GM23338 (cell line): ENCODE measurements around the gene EXOC2.

Source experiments
- CREB1 ChIP-seq: fragments of 250-450 bp; sonication (Bioruptor Pico); IDR thresholded peaks from 2 replicates; pipeline ENCODE4 v1.5.0; 2020; ENCODE audit warnings: low read depth, mild to moderate bottlenecking, moderate library complexity
- EZH2 ChIP-seq: fragments of 200-600 bp; sonication (generic); IDR thresholded peaks from one replicate; pipeline ENCODE4 v1.8.0; 2017; ENCODE audit warnings: antibody characterized with exemption, mild to moderate bottlenecking, low read depth; ENCODE audit not compliant: unreplicated experiment
- EZH2phosphoT487 ChIP-seq: fragments of 200-600 bp; sonication (generic); IDR thresholded peaks from one replicate; pipeline ENCODE4 v1.8.1; 2018; ENCODE audit warnings: antibody characterized with exemption; ENCODE audit not compliant: unreplicated experiment
- JUNB ChIP-seq: IDR thresholded peaks from one replicate; pipeline ENCODE4 v1.6.1; 2016; ENCODE audit warnings: antibody characterized with exemption; ENCODE audit not compliant: unreplicated experiment
- NANOG ChIP-seq: IDR thresholded peaks from 2 replicates; pipeline ENCODE4 v1.6.1; 2016; ENCODE audit warnings: antibody characterized with exemption, borderline replicate concordance
- POLR2AphosphoS5 ChIP-seq: IDR thresholded peaks from 2 replicates; pipeline ENCODE4 v1.6.1; 2016; ENCODE audit warnings: antibody characterized with exemption, low read depth
- ZNF114 ChIP-seq: fragments of 250-450 bp; sonication (Bioruptor Pico); IDR thresholded peaks from 2 replicates; pipeline ENCODE4 v1.5.0; 2020; ENCODE audit warnings: mild to moderate bottlenecking, moderate library complexity
- ZNF331 ChIP-seq: fragments of 250-450 bp; sonication (Bioruptor Pico); IDR thresholded peaks from 2 replicates; pipeline ENCODE4 v1.5.0; 2020; ENCODE audit warnings: low read depth, mild to moderate bottlenecking, moderate library complexity
- TF ChIP-seq, protein P1 (sequence below), 2 experiments: fragments of 200-600 bp in 1 of 2; sonication (generic) in 1 of 2; conservative IDR thresholded peaks; 2 replicates each; pipeline versions ENCODE4 v1.5.1 to v1.6.1; 2016 to 2017; ENCODE audit warnings: antibody characterized with exemption in 2 of 2, low read depth in 2 of 2, mild to moderate bottlenecking in 2 of 2, moderate library complexity in 1 of 2
- TF ChIP-seq, protein P2 (sequence below): IDR thresholded peaks from one replicate; pipeline ENCODE4 v1.6.1; 2018; ENCODE audit warnings: antibody characterized with exemption; ENCODE audit not compliant: unreplicated experiment
- TF ChIP-seq, protein P3 (sequence below): fragments of 250-450 bp; sonication (Bioruptor Pico); IDR thresholded peaks from 2 replicates; pipeline ENCODE4 v1.5.0; 2020; ENCODE audit warnings: mild to moderate bottlenecking, moderate library complexity

DNA sequence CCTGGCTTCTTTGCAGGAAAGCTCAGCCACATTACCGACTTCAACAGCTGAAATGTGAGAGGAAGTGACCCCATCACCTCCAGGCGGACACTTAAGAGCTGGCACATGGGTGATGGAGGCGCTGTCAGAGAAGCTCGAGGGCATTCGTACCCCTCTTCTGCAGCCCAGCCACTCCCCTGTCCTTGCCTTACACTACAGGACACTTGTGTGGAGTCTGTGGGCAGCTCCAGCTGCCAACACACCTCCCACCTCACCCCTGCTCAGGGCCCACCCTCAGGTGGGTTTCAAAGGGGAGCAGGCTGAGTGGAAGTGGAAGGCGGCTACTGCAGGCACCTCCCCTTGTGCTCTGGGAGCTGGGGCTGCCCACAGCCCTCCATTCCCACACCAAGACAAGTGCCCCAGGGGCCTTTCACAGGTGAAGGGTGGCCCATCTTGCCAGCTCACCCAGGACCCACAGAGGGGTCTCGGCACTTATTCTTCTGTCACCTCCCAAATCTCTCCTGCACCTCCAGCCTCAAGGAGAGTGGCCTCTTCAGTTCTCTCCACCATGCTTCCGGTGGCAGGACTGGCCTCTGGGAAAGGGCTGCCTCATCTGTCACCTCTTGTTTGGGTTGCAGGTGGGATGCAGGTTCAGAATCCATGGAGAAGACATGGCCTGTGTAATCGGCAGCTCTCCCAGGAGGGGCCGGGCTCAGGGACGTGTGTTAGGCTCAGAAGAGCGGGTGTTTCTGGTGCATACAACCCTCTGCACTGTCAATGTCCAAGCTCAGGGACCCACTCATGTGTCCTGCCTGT, 251.6 kb downstream of the EXOC2 start:
- TF ChIP-seq, protein P1, sequence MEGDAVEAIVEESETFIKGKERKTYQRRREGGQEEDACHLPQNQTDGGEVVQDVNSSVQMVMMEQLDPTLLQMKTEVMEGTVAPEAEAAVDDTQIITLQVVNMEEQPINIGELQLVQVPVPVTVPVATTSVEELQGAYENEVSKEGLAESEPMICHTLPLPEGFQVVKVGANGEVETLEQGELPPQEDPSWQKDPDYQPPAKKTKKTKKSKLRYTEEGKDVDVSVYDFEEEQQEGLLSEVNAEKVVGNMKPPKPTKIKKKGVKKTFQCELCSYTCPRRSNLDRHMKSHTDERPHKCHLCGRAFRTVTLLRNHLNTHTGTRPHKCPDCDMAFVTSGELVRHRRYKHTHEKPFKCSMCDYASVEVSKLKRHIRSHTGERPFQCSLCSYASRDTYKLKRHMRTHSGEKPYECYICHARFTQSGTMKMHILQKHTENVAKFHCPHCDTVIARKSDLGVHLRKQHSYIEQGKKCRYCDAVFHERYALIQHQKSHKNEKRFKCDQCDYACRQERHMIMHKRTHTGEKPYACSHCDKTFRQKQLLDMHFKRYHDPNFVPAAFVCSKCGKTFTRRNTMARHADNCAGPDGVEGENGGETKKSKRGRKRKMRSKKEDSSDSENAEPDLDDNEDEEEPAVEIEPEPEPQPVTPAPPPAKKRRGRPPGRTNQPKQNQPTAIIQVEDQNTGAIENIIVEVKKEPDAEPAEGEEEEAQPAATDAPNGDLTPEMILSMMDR (conservative IDR thresholded peaks at IDR 0.05; ENCODE audit: low read depth in 2 of 2) = no peak
- TF ChIP-seq EZH2phosphoT487 = no peak
- TF ChIP-seq, protein P2, sequence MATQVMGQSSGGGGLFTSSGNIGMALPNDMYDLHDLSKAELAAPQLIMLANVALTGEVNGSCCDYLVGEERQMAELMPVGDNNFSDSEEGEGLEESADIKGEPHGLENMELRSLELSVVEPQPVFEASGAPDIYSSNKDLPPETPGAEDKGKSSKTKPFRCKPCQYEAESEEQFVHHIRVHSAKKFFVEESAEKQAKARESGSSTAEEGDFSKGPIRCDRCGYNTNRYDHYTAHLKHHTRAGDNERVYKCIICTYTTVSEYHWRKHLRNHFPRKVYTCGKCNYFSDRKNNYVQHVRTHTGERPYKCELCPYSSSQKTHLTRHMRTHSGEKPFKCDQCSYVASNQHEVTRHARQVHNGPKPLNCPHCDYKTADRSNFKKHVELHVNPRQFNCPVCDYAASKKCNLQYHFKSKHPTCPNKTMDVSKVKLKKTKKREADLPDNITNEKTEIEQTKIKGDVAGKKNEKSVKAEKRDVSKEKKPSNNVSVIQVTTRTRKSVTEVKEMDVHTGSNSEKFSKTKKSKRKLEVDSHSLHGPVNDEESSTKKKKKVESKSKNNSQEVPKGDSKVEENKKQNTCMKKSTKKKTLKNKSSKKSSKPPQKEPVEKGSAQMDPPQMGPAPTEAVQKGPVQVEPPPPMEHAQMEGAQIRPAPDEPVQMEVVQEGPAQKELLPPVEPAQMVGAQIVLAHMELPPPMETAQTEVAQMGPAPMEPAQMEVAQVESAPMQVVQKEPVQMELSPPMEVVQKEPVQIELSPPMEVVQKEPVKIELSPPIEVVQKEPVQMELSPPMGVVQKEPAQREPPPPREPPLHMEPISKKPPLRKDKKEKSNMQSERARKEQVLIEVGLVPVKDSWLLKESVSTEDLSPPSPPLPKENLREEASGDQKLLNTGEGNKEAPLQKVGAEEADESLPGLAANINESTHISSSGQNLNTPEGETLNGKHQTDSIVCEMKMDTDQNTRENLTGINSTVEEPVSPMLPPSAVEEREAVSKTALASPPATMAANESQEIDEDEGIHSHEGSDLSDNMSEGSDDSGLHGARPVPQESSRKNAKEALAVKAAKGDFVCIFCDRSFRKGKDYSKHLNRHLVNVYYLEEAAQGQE = no peak
- TF ChIP-seq POLR2AphosphoS5 = no peak
- no peak for TF ChIP-seq EZH2
- TF ChIP-seq ZNF114 (CRISPR knock-in tag) = no peak
- no peak for TF ChIP-seq JUNB
- no peak for TF ChIP-seq CREB1
- no peak for TF ChIP-seq NANOG
- TF ChIP-seq, protein P3, sequence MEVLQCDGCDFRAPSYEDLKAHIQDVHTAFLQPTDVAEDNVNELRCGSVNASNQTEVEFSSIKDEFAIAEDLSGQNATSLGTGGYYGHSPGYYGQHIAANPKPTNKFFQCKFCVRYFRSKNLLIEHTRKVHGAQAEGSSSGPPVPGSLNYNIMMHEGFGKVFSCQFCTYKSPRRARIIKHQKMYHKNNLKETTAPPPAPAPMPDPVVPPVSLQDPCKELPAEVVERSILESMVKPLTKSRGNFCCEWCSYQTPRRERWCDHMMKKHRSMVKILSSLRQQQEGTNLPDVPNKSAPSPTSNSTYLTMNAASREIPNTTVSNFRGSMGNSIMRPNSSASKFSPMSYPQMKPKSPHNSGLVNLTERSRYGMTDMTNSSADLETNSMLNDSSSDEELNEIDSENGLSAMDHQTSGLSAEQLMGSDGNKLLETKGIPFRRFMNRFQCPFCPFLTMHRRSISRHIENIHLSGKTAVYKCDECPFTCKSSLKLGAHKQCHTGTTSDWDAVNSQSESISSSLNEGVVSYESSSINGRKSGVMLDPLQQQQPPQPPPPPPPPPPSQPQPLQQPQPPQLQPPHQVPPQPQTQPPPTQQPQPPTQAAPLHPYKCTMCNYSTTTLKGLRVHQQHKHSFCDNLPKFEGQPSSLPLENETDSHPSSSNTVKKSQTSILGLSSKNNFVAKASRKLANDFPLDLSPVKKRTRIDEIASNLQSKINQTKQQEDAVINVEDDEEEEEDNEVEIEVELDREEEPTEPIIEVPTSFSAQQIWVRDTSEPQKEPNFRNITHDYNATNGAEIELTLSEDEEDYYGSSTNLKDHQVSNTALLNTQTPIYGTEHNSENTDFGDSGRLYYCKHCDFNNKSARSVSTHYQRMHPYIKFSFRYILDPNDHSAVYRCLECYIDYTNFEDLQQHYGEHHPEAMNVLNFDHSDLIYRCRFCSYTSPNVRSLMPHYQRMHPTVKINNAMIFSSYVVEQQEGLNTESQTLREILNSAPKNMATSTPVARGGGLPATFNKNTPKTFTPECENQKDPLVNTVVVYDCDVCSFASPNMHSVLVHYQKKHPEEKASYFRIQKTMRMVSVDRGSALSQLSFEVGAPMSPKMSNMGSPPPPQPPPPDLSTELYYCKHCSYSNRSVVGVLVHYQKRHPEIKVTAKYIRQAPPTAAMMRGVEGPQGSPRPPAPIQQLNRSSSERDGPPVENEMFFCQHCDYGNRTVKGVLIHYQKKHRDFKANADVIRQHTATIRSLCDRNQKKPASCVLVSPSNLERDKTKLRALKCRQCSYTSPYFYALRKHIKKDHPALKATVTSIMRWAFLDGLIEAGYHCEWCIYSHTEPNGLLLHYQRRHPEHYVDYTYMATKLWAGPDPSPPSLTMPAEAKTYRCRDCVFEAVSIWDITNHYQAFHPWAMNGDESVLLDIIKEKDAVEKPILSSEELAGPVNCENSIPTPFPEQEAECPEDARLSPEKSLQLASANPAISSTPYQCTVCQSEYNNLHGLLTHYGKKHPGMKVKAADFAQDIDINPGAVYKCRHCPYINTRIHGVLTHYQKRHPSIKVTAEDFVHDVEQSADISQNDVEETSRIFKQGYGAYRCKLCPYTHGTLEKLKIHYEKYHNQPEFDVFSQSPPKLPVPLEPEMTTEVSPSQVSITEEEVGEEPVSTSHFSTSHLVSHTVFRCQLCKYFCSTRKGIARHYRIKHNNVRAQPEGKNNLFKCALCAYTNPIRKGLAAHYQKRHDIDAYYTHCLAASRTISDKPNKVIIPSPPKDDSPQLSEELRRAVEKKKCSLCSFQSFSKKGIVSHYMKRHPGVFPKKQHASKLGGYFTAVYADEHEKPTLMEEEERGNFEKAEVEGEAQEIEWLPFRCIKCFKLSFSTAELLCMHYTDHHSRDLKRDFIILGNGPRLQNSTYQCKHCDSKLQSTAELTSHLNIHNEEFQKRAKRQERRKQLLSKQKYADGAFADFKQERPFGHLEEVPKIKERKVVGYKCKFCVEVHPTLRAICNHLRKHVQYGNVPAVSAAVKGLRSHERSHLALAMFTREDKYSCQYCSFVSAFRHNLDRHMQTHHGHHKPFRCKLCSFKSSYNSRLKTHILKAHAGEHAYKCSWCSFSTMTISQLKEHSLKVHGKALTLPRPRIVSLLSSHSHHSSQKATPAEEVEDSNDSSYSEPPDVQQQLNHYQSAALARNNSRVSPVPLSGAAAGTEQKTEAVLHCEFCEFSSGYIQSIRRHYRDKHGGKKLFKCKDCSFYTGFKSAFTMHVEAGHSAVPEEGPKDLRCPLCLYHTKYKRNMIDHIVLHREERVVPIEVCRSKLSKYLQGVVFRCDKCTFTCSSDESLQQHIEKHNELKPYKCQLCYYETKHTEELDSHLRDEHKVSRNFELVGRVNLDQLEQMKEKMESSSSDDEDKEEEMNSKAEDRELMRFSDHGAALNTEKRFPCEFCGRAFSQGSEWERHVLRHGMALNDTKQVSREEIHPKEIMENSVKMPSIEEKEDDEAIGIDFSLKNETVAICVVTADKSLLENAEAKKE (CRISPR knock-in tag) = no peak
- no peak for TF ChIP-seq ZNF331 (CRISPR knock-in tag)
